Fibroblast of pulmonary artery (primary cell): ENCODE measurements around the gene CALML4.
"Not testable (repeated sequence)": the region's sequence is repeated elsewhere in the genome, so short reads cannot be mapped to it uniquely, and the experiment has no call there.

Experiments
- DNase-seq: peaks from one replicate; pipeline ENCODE4 v3.0.0-alpha.2; 2010; ENCODE audit warnings: low read depth
- H3K4me3 ChIP-seq: replicated peaks from 2 replicates; pipeline ENCODE4 v1.5.1; 2011; ENCODE audit warnings: low read depth, mild to moderate bottlenecking, control low read depth, low read length, moderate library complexity
- CTCF ChIP-seq: IDR thresholded peaks from 2 replicates; pipeline ENCODE4 v1.5.1; 2011; ENCODE audit warnings: mild to moderate bottlenecking, control low read depth, low read length, inconsistent platforms; ENCODE audit errors: missing control alignments

Gene CALML4

GRCh38 chr15:68217341-68217740 is 12.2 kb upstream of the CALML4 start:
- TF ChIP-seq CTCF, result no peak
- no peak for DNase-seq
- no peak overlapping the region for H3K4me3 ChIP-seq

- no peak overlapping the region for H3K4me3 ChIP-seq
- no peak for DNase-seq
- TF ChIP-seq CTCF, result no peak
Observed at GRCh38 chr15:68214838-68215254, 9.7 kb upstream of the CALML4 start.

- H3K4me3 ChIP-seq, result no peak overlapping the region
- DNase-seq, result no peak
- no peak for TF ChIP-seq CTCF
Observed at GRCh38 chr15:68213991-68214837, 9.1 kb upstream of the CALML4 start.

GRCh38 chr15:68213491-68213845 is 8.3 kb upstream of the CALML4 start:
- DNase-seq, H3K4me3 ChIP-seq: not testable (repeated sequence)

- no peak overlapping the region for H3K4me3 ChIP-seq
- DNase-seq, result no peak
- TF ChIP-seq CTCF, result no peak
Observed at GRCh38 chr15:68211656-68212320, 6.7 kb upstream of the CALML4 start.

- no peak overlapping the region for H3K4me3 ChIP-seq
- TF ChIP-seq CTCF, result peak; percentile 72
- peak; percentile 55 for DNase-seq
Observed at GRCh38 chr15:68210821-68211655, 5.9 kb upstream of the CALML4 start.

- TF ChIP-seq CTCF, result no peak
- no peak for DNase-seq
- no peak overlapping the region for H3K4me3 ChIP-seq
Observed at GRCh38 chr15:68210409-68210756, 5.3 kb upstream of the CALML4 start.
